ENCODE data around the gene ETFB.

DNA sequence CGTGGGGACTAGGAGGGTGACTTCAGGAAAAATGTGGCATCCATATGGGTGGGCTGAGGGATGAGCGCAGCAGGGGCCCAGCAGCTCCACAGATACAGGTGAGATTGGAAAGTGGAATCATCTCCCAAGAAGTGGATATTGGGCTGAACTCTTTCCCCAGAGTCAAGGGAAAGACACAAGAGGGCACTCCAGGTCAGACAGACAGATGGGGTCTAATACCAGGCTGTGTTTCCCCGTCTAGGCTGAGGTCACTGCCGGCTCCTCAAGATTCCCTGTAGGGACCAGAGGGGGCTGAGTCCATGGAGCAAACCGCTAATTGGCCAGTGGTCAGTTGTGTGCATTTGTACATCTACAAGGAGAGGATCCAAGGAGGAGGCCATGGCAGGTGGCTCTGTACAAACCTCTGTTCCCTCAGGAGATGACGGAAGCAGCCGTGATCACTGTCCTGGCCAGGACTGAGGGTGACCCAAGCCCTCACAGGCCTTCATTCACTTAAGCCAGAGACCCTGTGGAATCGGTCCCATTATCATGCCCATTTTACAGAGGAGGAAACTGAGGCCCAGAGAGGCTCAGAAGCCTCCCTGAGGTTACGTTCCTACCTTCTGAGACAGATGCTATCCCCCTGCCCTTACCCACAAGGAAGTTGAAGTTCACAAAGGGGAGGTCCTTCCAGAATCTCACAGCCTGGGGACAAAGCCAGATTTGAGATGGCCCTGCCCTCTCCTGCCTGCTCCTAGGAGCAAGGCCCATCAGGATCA is 69.7 kb downstream of the ETFB start:
- TF ChIP-seq, protein P1, sequence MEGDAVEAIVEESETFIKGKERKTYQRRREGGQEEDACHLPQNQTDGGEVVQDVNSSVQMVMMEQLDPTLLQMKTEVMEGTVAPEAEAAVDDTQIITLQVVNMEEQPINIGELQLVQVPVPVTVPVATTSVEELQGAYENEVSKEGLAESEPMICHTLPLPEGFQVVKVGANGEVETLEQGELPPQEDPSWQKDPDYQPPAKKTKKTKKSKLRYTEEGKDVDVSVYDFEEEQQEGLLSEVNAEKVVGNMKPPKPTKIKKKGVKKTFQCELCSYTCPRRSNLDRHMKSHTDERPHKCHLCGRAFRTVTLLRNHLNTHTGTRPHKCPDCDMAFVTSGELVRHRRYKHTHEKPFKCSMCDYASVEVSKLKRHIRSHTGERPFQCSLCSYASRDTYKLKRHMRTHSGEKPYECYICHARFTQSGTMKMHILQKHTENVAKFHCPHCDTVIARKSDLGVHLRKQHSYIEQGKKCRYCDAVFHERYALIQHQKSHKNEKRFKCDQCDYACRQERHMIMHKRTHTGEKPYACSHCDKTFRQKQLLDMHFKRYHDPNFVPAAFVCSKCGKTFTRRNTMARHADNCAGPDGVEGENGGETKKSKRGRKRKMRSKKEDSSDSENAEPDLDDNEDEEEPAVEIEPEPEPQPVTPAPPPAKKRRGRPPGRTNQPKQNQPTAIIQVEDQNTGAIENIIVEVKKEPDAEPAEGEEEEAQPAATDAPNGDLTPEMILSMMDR (IDR thresholded peaks at IDR 0.05): no peak
- TF ChIP-seq POLR2A (IDR thresholded peaks at IDR 0.05): no peak
